ENCODE results near the gene GLCCI1.

The GLCCI1 gene

GRCh38 chr7:7964250-7964649 is 4.3 kb upstream of the GLCCI1 start:
- no peak for DNase-seq

DNA sequence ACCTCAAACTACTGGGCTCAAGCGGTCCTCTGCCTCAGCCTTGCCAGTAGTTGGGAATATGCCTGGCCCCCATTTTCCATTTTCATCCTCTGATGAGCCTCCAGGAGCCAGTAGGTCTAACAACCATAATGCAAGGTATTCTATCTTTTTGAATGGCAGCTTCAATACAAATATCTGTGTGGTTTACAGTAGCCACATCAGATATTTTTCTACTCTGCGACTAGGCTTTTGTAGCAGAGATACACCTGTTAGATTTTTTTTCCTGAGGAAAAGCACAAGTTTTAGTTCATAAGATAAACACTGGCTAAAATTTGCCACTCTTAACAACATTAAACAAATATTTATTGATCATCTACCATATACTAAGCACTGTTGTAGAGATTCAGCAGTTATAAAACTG is 3.9 kb upstream of the GLCCI1 start:
- no peak for DNase-seq

DNA sequence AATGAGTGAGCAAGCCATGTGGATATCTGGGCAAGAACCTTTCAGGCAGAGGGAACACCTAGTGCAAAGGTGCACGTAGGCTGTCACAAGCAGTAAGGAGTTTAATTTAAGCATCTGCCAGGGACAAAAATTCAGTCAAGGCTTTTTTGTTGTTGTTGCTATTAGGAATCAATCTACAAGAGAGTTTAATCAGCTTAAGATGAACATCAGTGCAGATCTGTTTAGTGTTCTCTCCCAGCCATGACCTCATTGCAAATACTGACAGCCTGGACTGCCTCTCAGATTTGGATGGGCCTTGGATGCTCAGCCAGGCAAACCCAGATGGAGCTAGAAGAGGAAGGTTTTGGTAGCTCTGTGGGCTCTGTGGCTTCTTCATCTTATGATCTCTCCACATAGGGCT is 3.3 kb upstream of the GLCCI1 start:
- no peak for DNase-seq

GRCh38 chr7:7966141-7966734 is 2.4 kb upstream of the GLCCI1 start:
- DNase-seq: no peak

DNA sequence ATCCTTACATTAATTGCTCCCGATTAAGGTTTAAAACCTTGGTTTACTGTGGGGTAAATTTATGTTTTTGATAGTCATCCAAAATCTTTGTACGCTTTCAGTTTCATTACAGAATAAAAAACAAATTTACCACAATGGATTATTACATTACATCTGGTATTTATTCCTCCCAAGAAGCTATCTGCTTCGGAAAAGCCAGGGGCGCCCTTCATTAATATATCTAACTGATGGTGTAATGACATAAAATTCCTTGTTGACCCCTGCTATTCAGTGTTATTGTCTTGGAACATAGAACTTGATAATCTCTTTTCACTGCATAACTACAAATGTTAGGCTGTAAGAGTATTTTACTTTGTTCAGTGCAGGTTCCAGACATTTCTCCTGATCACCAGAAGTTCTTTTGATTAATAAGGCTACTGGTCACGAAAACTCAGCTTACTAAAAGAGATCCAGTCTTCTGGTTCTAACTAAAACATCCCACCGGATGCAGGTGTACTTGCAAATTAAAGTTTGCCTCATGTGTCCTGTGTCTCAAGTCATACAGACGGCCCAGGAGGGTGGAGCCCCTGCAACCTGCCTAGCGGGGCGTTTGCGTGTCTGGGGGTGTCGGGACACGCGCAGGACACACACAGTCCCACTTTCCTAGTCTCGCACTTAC is 581 bp upstream of the GLCCI1 start:
- no peak for DNase-seq

GRCh38 chr7:7969306-7970236 is 975 bp downstream of the GLCCI1 start:
- peak; percentile 83 for DNase-seq

DNA sequence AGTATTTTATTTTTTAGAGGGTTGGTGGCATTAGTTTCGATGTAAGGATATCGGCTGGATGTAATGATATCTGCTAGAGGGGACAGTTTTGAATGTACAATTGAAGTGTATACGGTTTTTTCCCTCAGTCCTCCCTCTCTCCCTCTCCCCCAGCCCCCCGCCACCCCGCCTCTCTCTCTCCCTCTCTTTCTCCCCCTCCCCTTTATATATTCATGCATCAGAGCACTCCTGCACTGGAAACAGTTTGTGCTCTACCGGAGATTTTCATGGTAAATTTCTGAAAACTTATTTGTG is 1.6 kb downstream of the GLCCI1 start:
- peak; percentile 79 for DNase-seq

- DNase-seq: peak; percentile 83
Measured at GRCh38 chr7:7970531-7971307, 2.1 kb downstream of the GLCCI1 start.

GRCh38 chr7:7971308-7972040 is 2.9 kb downstream of the GLCCI1 start:
- peak; percentile 46 for DNase-seq

- DNase-seq: peak; percentile 80
Measured at GRCh38 chr7:7972128-7972527, 3.5 kb downstream of the GLCCI1 start.

DNA sequence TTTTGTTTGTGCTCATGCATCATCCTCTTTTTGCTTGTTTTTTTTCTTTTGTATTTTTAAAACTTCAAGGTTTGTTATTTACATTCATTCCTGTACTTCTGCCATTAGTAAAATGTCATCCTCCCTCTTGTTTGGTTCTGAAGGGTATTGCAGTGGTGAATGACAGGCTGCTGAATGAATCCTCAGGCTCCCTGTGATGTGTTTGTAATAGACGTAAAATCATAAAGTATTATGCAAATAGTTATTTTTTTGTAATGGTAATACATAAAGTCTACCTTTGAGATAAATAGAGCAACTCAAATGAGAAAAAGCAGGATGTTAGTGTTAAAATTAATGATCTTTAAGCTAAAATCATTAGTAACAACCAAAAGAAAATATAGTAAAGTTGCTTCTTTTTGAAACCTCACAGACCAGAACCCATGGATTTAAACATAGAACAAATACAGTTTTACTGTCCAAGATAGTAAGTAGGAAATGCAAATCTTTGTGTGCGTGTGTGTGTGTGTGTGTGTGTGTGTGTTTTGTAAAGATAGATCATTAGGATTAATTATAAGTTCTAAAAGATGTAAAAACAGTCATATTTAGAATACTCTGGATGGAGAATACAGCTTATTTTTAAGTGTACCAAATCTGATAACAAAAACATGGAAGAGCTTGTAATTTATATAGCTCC is 4.5 kb downstream of the GLCCI1 start:
- DNase-seq: peak; percentile 47

DNA sequence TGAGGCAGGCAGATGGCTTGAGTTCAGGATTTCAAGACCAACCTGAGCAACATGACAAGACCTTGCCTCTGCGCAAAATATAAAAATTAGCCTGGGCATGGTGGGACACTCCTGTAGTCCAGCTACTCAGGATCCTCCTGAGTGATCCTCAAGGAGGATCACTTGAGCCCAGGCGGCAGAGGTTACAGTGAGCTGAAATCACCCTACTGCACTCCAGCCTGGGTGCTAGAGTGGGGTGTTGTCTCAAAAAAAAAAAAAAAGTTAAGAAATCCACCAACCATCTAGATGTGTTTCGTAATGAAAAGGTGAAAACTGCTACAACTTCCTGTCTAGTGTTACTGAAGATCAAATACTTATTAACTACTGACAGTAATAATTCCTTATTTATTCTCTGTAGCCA is 8.1 kb downstream of the GLCCI1 start:
- DNase-seq: no peak

GRCh38 chr7:7977774-7978173 is 9.2 kb downstream of the GLCCI1 start:
- no peak for DNase-seq

- peak; percentile 59 for DNase-seq
Measured at GRCh38 chr7:7978860-7979259, 10.3 kb downstream of the GLCCI1 start.

- no peak for DNase-seq
Measured at GRCh38 chr7:7979558-7979957, 11.0 kb downstream of the GLCCI1 start.

DNA sequence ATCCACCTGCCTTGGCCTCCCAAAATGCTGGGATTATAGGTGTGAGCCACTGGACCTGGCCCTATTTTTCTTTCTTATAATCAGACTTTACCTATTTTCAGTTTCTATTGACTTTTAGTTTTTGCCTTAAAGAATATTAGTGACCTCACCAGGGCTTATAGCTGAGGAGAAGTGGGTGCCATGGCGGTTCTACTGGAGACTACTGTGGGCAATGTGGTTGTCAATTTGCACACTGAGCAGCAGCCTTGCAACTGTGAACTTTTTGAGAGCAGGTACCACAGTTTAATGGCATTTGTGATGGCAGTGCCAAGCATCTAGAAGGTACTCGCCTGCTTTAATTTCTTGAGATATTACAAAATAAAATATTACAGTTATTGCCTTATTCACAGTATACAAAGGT is 11.5 kb downstream of the GLCCI1 start:
- no peak for DNase-seq

GRCh38 chr7:7982904-7983303 is 14.3 kb downstream of the GLCCI1 start:
- DNase-seq: no peak

DNA sequence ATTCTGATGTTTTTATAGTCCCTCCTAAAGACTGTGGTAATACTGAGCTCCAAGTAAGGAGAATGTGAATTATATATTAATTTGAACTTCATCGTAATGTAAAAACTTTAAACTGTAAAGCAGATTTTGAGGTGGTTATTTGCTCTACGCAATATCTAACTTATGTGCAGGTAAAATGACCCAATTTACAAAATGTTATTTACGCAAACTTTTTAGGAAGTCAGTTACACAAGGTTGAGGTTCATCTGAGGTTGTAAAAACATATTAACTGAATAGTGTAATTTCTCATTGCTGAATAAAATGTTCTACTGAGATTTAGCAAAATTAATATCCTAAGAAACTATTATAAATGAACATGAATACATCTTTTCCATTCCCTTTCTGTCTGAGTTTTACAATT is 15.8 kb downstream of the GLCCI1 start:
- no peak for DNase-seq

GRCh38 chr7:7988706-7989105 is 20.1 kb downstream of the GLCCI1 start:
- no peak for DNase-seq

DNA sequence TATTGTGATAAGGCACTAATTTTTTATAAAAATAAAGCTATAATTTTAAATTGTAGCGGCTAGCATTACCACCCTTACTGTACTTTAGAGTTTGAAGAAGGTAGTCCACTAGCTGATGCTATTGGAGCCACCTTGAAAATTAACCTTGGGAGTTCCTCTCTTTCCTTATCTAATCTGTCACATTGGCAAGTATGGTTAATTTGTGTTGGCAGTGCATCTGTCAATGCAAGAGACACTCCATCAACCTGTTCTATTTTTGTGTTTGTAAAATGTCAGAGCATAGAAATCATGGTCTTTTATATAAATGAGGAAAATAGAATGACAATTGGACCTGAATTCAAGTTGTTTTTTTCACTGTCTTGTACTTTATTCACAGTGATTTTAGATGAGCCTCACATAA is 20.5 kb downstream of the GLCCI1 start:
- DNase-seq: no peak

GRCh38 chr7:7989616-7990440 is 21.2 kb downstream of the GLCCI1 start:
- DNase-seq: no peak

Data from NCI-H69 (cell line).